Measurements from ENCODE around the gene EPHB4. TPM values are rescaled to one million over a fixed set of nuclear protein-coding genes. Genes with fewer than 3 reads are reported as not detected.

EPHB4 gene
- total and polyA plus RNA-seq, 2 of the 4 experiments (the other 2 are of a cell fraction): 34.5 to 36.4 TPM

DNA sequence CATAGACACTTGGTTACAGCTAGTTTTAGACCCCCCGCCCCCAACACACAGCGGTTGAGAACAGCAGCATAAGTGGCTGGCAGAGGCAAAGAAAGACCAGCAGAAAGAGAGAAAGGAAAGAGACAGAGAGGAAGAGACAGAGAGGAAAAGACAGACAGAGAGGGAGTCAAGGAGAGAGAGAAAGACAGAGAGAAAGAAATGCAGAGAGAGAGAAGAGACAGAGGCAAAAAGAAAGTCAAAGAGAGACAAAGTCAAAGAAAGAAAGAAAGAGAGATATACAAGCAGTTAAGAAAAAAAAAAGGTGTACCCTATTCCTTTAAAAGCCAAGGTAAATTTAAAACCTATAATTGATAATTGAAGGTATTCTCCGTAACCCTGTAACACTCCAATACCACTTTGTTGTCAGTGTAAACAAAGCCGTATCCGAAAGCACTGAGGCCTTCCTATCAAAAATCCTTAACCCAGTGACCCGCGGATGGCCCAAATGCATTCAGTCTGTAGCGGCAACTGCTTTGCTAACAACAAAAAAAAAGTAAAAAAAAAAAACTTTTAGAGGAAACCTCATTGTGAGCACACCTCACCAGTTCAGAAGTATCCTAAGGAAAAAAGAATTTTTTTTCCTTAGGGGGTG lies 13.3 kb upstream of the EPHB4 start:
- intact Hi-C loops (cut with micrococcal nuclease): no loop called here
- Histone ChIP-seq H3K36me3 (ENCODE audit: control insufficient read depth, insufficient read depth, low read length) (no peaks in the 10 kb centered on the region), H3K79me1 (ENCODE audit: low read depth in 1 of 2, low read length in 2 of 2) (no peaks in the 10 kb centered on the region; a peak in 1 of 4 replicates), H4K5ac (ENCODE audit: low read depth, low read length) (no peak overlapping the region; the same call in 1 of the 2 replicates), H2BK20ac (ENCODE audit: low read depth, low read length) (no peak overlapping the region), H3K4me2 (ENCODE audit: low read depth, low read length) (no peak overlapping the region), H3K27me3 (ENCODE audit: control insufficient read depth, insufficient read depth, low read length) (no peaks in the 10 kb centered on the region), H3K4me1 (ENCODE audit: control insufficient read depth, insufficient read depth, low read length) (no peaks in the 10 kb centered on the region), H2BK5ac (ENCODE audit: low read depth, low read length, poor library complexity, severe bottlenecking) (no peak overlapping the region), H3K4ac (ENCODE audit: low read depth, low read length) (no peak overlapping the region), H3K9me1 (ENCODE audit: insufficient read depth, low read length) (no peaks in the 10 kb centered on the region; the same call in 1 of the 2 replicates), H3K9ac (ENCODE audit: low read depth, low read length) (no peak overlapping the region), H3K18ac (ENCODE audit: low read depth, low read length) (no peak overlapping the region), H2BK120ac (ENCODE audit: low read depth, low read length) (no peak overlapping the region), H2AK9ac (replicated peaks; ENCODE audit: low read depth, low read length, poor library complexity) (no peak overlapping the region), H3K4me3 (ENCODE audit: insufficient read depth, low read depth, low read length) (no peak overlapping the region), H2BK15ac (ENCODE audit: low read depth, low read length) (no peak overlapping the region), H3K27ac (ENCODE audit: insufficient read depth, low read length) (no peak overlapping the region), H2AFZ (replicated peaks; ENCODE audit: low read length, poor library complexity) (no peak overlapping the region), H2AK5ac (ENCODE audit: low read depth, low read length) (no peak overlapping the region), H3K56ac (ENCODE audit: extremely low read depth, insufficient read depth, low read length) (no peak overlapping the region), H4K20me1 (ENCODE audit: insufficient read depth, low read length) (no peaks in the 10 kb centered on the region), H4K91ac (ENCODE audit: insufficient read depth, low read depth, low read length) (no peak overlapping the region), H3K23ac (ENCODE audit: low read depth, low read length) (no peak overlapping the region), H3K14ac (replicated peaks; ENCODE audit: low read depth, low read length) (no peak overlapping the region), H3K9me3 (ENCODE audit: control insufficient read depth, insufficient read depth, low read length) (no peaks in the 10 kb centered on the region), H4K8ac (ENCODE audit: low read depth in 2 of 2, low read length in 2 of 2) (no peak overlapping the region)
- ChIA-PET POLR2A (ENCODE audit: unreplicated experiment) (no interaction called here), CTCF (interaction anchor here (1.3 kb wide), 1 partner anchor 135 kb away, joined by 3 read pairs; the partner anchor contains the start of gene POP7)
- DNase-seq: no peak
- WGBS, 2 experiments (ENCODE audit: extremely low coverage in 2 of 2, insufficient read length in 1 of 2): no CpG with 5 or more reads among the region's 8 CpGs
- no peak for ATAC-seq (ENCODE audit: low read depth)
- TF ChIP-seq, protein P1, sequence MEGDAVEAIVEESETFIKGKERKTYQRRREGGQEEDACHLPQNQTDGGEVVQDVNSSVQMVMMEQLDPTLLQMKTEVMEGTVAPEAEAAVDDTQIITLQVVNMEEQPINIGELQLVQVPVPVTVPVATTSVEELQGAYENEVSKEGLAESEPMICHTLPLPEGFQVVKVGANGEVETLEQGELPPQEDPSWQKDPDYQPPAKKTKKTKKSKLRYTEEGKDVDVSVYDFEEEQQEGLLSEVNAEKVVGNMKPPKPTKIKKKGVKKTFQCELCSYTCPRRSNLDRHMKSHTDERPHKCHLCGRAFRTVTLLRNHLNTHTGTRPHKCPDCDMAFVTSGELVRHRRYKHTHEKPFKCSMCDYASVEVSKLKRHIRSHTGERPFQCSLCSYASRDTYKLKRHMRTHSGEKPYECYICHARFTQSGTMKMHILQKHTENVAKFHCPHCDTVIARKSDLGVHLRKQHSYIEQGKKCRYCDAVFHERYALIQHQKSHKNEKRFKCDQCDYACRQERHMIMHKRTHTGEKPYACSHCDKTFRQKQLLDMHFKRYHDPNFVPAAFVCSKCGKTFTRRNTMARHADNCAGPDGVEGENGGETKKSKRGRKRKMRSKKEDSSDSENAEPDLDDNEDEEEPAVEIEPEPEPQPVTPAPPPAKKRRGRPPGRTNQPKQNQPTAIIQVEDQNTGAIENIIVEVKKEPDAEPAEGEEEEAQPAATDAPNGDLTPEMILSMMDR (conservative IDR thresholded peaks at IDR 0.05; ENCODE audit: low read depth, low read length): no peak
- TF ChIP-seq NFE2L2 (IDR thresholded peaks at IDR 0.05; ENCODE audit: low read depth, low read length): no peak
- TF ChIP-seq RAD21 (IDR thresholded peaks at IDR 0.05; ENCODE audit: low read length): no peak
- no peak for TF ChIP-seq MAZ (IDR thresholded peaks at IDR 0.05; ENCODE audit: borderline replicate concordance, low read depth, low read length)
- no peak for TF ChIP-seq POLR2A (IDR thresholded peaks at IDR 0.05; ENCODE audit: low read depth, low read length)
- TF ChIP-seq RFX5 (IDR thresholded peaks at IDR 0.05; ENCODE audit: low read depth, low read length): no peak
- no peak for TF ChIP-seq CHD1 (IDR thresholded peaks at IDR 0.05; ENCODE audit: low read depth, low read length)
- no TSS peak for BruUV-seq (replicated peaks)
- dilution Hi-C loops (cut with HindIII; ENCODE audit: low sequenced_read_pairs, unreplicated experiment): no loop called here
- in situ Hi-C loops (cut with MboI; ENCODE audit: low sequenced_read_pairs): no loop called here

Measured in IMR-90 (cell line).